HG03095 (cell line): Measurements from ENCODE around the gene RAB31.

ENCODE experiments used
- ATAC-seq: cut with Tn5 transposase; IDR thresholded peaks from one replicate; pipeline ENCODE4 v1.9.1; 2021; ENCODE audit warnings: moderate library complexity; ENCODE audit not compliant: unreplicated experiment

RAB31 gene

GRCh38 chr18:9817286-9817685 lies 109.2 kb downstream of the RAB31 start:
- no peak for ATAC-seq

GRCh38 chr18:9817725-9818422 lies 109.8 kb downstream of the RAB31 start:
- no peak for ATAC-seq

- no peak for ATAC-seq
These were observed 110.3 kb downstream of the RAB31 start for GRCh38 chr18:9818423-9818734.

- no peak for ATAC-seq
These were observed 112.0 kb downstream of the RAB31 start for GRCh38 chr18:9820127-9820526.

- no peak for ATAC-seq
These were observed 112.6 kb downstream of the RAB31 start for GRCh38 chr18:9820719-9821118.

- no peak for ATAC-seq
These were observed 114.6 kb downstream of the RAB31 start for GRCh38 chr18:9822587-9823185.

- no peak for ATAC-seq
These were observed 115.8 kb downstream of the RAB31 start for GRCh38 chr18:9823805-9824473.

- no peak for ATAC-seq
These were observed 116.4 kb downstream of the RAB31 start for GRCh38 chr18:9824474-9824832.

GRCh38 chr18:9824952-9825371 lies 116.9 kb downstream of the RAB31 start:
- ATAC-seq = no peak

GRCh38 chr18:9825571-9826073 lies 117.5 kb downstream of the RAB31 start:
- no peak for ATAC-seq

GRCh38 chr18:9826685-9827084 lies 118.6 kb downstream of the RAB31 start:
- no peak for ATAC-seq

GRCh38 chr18:9827211-9827792 lies 119.2 kb downstream of the RAB31 start:
- ATAC-seq = no peak

GRCh38 chr18:9827793-9828505 lies 119.8 kb downstream of the RAB31 start:
- ATAC-seq = no peak

- no peak for ATAC-seq
These were observed 120.7 kb downstream of the RAB31 start for GRCh38 chr18:9828506-9829396.

- no peak for ATAC-seq
These were observed 121.3 kb downstream of the RAB31 start for GRCh38 chr18:9829397-9829712.

GRCh38 chr18:9831036-9831722 lies 123.1 kb downstream of the RAB31 start:
- ATAC-seq = no peak

- ATAC-seq = no peak
These were observed 123.7 kb downstream of the RAB31 start for GRCh38 chr18:9831723-9832199.

- no peak for ATAC-seq
These were observed 124.8 kb downstream of the RAB31 start for GRCh38 chr18:9832871-9833270.

GRCh38 chr18:9834551-9834950 lies 126.5 kb downstream of the RAB31 start:
- no peak for ATAC-seq
